Cardiac muscle cell (in vitro differentiated cells and primary cell): ENCODE data around the gene RPP38. TPM values are rescaled to one million over a fixed set of nuclear protein-coding genes. Genes with fewer than 3 reads are reported as not detected.

ENCODE experiments used
- DNase-seq, 2 donors: peaks; one replicate each; pipeline versions ENCODE4 v3.0.0 to v3.0.0-alpha.2; 2010 to 2017; ENCODE audit warnings: low read depth in 1 of 2, low spot score in 1 of 2
- H3K27ac ChIP-seq: fragments of 200-600 bp; sonication (generic); 2 replicates; pipeline ENCODE4 v1.5.1; 2016
- H3K27me3 ChIP-seq: fragments of 200-600 bp; sonication (generic); 2 replicates; pipeline ENCODE4 v1.6.0; 2016; ENCODE audit warnings: control low read depth
- H3K36me3 ChIP-seq: fragments of 200-600 bp; sonication (generic); 2 replicates; pipeline ENCODE4 v1.5.1; 2016; ENCODE audit warnings: control low read depth
- H3K4me1 ChIP-seq: fragments of 200-600 bp; sonication (generic); 2 replicates; pipeline ENCODE4 v1.8.1; 2017; ENCODE audit warnings: low read depth, mild to moderate bottlenecking, mixed run types
- H3K4me3 ChIP-seq: fragments of 200-600 bp; sonication (generic); 2 replicates; pipeline ENCODE4 v1.5.1; 2016; ENCODE audit warnings: mild to moderate bottlenecking
- H3K9me3 ChIP-seq: fragments of 200-600 bp; sonication (generic); 2 replicates; pipeline ENCODE4 v1.5.1; 2017; ENCODE audit warnings: low read depth, mild to moderate bottlenecking, control low read depth
- CTCF ChIP-seq: IDR thresholded peaks from 2 replicates; pipeline ENCODE4 v1.5.1; 2012; ENCODE audit warnings: low read depth, mild to moderate bottlenecking, low read length
- polyA plus RNA-seq: library from polyadenylated mRNA; unstranded; fragments of >200 nt; fragmentation: Nextera tagmentation; extraction: Ambion mirVana; gene quantifications from 2 replicates; pipeline ENCODE4 v1.2.1, GENCODE V29; 2016
- total RNA-seq: library from RNA; depleted of rRNA; stranded (reverse); fragments of >200 nt; gene quantifications from 2 replicates; pipeline ENCODE4 v1.2.3, GENCODE V29; 2016

The RPP38 gene
- total and polyA plus RNA-seq, 2 experiments from 2014 or later = 18.0 to 20.0 TPM

DNA sequence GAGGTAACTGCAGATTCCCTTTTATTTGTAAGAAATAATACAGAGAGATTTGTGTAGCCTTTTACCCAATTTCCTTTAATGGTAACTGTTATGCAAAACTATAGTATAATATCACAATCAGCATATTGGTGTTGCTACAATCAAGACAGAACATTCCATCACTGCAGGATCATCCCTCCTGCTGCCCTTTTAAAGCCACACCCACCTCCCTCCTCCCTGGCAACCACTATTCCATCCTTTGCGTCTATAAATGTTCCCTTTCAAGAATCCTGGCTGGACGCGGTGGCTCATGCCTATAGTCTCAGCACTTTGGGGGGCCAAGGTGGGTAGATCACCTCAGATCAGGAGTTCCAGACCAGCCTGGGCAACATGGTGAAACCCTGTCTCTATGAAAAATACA lies 21.7 kb upstream of the RPP38 start:
- Histone ChIP-seq H3K36me3 (no peaks in the 10 kb centered on the region), H3K4me1 (no peaks in the 10 kb centered on the region), H3K27me3 (no peaks in the 10 kb centered on the region), H3K27ac (no peak overlapping the region), H3K9me3 (no peaks in the 10 kb centered on the region), H3K4me3 (no peak overlapping the region)
- no peak for TF ChIP-seq CTCF
- DNase-seq = no peak

DNA sequence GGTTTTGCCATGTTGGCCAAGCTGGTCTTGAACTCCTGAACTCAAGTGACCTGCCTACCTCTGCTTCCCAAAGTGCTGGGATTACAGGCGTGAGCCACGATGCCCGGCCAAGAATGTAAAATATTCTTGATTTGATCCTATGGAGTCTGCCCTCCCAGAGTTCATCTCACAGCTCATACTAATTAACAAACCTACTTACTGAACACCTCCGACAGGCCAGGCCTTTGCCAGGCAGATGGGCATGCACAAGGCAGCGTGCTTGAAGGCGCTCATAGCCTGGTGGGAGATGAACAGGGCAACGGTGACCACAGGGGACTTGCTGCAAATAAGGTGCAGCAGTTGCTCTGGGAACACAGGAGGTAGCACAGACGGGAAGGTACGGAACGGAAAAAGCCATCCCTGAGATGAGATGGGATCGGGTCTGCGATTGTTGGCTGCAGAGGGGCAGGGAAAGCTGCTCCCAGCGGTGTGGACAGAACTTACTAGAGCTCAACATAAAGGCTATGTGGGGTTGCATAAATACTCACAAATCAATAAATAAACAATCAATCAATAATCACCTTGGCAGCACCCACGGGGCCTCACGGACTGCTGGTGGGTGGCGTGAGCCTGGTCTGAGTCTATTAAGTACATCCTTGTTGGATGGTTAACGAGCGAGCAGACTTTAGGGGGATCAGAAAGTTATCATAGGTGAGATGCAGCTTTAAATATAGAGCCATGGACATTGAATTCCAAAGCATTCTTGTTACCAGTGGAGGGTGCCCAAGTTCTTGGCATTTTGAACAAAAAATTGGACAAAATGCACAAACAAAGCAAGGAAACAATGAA lies 13.3 kb upstream of the RPP38 start:
- TF ChIP-seq CTCF = no peak
- no peak overlapping the region for H3K27ac ChIP-seq
- no peaks in the 10 kb centered on the region for H3K36me3 ChIP-seq
- no peak overlapping the region for H3K4me3 ChIP-seq
- H3K9me3 ChIP-seq = no peaks in the 10 kb centered on the region
- DNase-seq = no peak
- H3K4me1 ChIP-seq = no peaks in the 10 kb centered on the region
- no peaks in the 10 kb centered on the region for H3K27me3 ChIP-seq

DNA sequence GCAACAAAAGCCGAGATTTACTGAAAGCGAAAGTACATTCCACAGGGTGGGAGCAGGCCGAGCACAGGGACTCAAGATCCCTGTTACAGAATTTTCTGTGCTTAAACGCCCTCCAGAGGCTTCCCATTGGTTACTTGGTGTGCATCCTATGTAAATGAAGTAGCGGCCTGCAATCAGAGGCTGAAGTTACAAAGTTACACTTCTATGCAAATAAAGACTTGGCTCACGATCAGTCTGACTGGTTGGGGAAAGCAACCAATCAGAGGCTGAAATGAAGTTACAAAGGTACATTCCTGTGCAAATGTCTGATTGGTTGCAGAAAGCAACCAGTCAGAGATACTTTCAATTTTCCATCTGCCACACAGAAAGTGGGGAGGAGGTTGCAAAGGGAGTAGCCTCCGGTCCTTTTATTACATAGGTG lies 12.6 kb upstream of the RPP38 start:
- Histone ChIP-seq H3K27me3 (no peaks in the 10 kb centered on the region), H3K4me3 (no peak overlapping the region), H3K36me3 (no peaks in the 10 kb centered on the region), H3K4me1 (no peaks in the 10 kb centered on the region), H3K27ac (no peak overlapping the region), H3K9me3 (no peaks in the 10 kb centered on the region)
- peak; percentile 14 to 98 for DNase-seq
- no peak for TF ChIP-seq CTCF

GRCh38 chr10:15088428-15089261 lies 8.5 kb upstream of the RPP38 start, which contains the start of gene ACBD7:
Gene ACBD7, minus strand, starts transcription at chr10:15088776. Its CDS starts 48 bp downstream, at chr10:15088728.
- peak within 1 kb of the TSS; percentile 66 for H3K4me3 ChIP-seq
- peak; percentile 28 for TF ChIP-seq CTCF
- no peaks in the 10 kb centered on the region for H3K4me1 ChIP-seq

GRCh38 chr10:15091418-15091817 lies 5.7 kb upstream of the RPP38 start:
- Histone ChIP-seq H3K4me3 (no peak overlapping the region), H3K4me1 (no peaks in the 10 kb centered on the region), H3K27ac (no peak overlapping the region), H3K9me3 (no peaks in the 10 kb centered on the region), H3K27me3 (no peaks in the 10 kb centered on the region), H3K36me3 (no peaks in the 10 kb centered on the region)
- no peak for DNase-seq
- TF ChIP-seq CTCF = no peak

More at GRCh38 chr10:15088428-15089261, 8.5 kb upstream of the RPP38 start, which contains the start of gene ACBD7:
- H3K27ac ChIP-seq = no peak within 1 kb of the TSS
- no peaks in the 10 kb centered on the region for H3K27me3 ChIP-seq
- H3K36me3 ChIP-seq = no peaks in the 10 kb centered on the region
- peak; percentile 86 to 94 for DNase-seq
- no peaks in the 10 kb centered on the region for H3K9me3 ChIP-seq
